PC-3 (cell line): Measurements from ENCODE around the gene ALDH5A1. TPM values are rescaled to one million over a fixed set of nuclear protein-coding genes. Genes with fewer than 3 reads are reported as not detected.

Source experiments
- ATAC-seq: fragments of 200-7000 bp; cut with Tn5 transposase; 2 replicates; pipeline ENCODE4 v1.9.1; 2020; ENCODE audit warnings: mild to moderate bottlenecking, moderate library complexity
- BruUV-seq: library from RNA; stranded (reverse); fragments of 400-500 nt; replicated peaks from 2 replicates; lab custom pipeline; 2021; lab: Mats Ljungman, UMichigan
- CTCF ChIA-PET: fragments of 300-600 bp; sonication (Branson Sonifier 250); formaldehyde crosslinking; loops from one replicate; lab custom pipeline; 2022; ENCODE audit warnings: antibody characterized with exemption; lab: Charles Lee
- POLR2A ChIA-PET: fragments of 300-600 bp; sonication (Branson Sonifier 250); formaldehyde crosslinking; loops from one replicate; lab custom pipeline; 2022; ENCODE audit warnings: antibody characterized with exemption; ENCODE audit not compliant: unreplicated experiment; lab: Charles Lee
- DNase-seq: peaks from one replicate; pipeline ENCODE4 v3.0.0-alpha.2; 2015
- H2AFZ ChIP-seq: fragments of 300-600 bp; sonication (generic); 2 replicates; pipeline ENCODE4 v1.6.0; 2016; ENCODE audit warnings: antibody characterized with exemption, low read length
- H3F3A ChIP-seq: fragments of 300-600 bp; sonication (generic); one replicate; pipeline ENCODE4 v1.6.0; 2017; ENCODE audit warnings: antibody characterized with exemption, low read length, control low read depth, mild to moderate bottlenecking; ENCODE audit not compliant: unreplicated experiment
- H3K27ac ChIP-seq: fragments of 300-600 bp; sonication (generic); 2 replicates; pipeline ENCODE4 v1.5.1; 2016; ENCODE audit warnings: mild to moderate bottlenecking, low read length
- H3K27me3 ChIP-seq: fragments of 300-600 bp; sonication (generic); 2 replicates; pipeline ENCODE4 v1.6.1; 2016; ENCODE audit warnings: low read length, mixed read lengths
- H3K36me3 ChIP-seq: fragments of 300-600 bp; sonication (generic); 2 replicates; pipeline ENCODE4 v1.6.1; 2016; ENCODE audit warnings: low read depth, mixed run types, low read length, mixed read lengths
- H3K4me1 ChIP-seq: fragments of 300-600 bp; sonication (generic); 2 replicates; pipeline ENCODE4 v1.5.1; 2016; ENCODE audit warnings: low read length; ENCODE audit not compliant: insufficient read depth
- H3K4me2 ChIP-seq: fragments of 300-600 bp; sonication (generic); 2 replicates; pipeline ENCODE4 v1.6.0; 2016; ENCODE audit warnings: low read length
- H3K4me3 ChIP-seq: fragments of 300-600 bp; sonication (generic); 2 replicates; pipeline ENCODE4 v1.5.1; 2016; ENCODE audit warnings: mild to moderate bottlenecking, low read length, mixed read lengths
- H3K79me2 ChIP-seq: fragments of 300-600 bp; sonication (generic); 2 replicates; pipeline ENCODE4 v1.6.1; 2017; ENCODE audit warnings: low read length, mixed read lengths
- H3K9ac ChIP-seq: fragments of 300-600 bp; sonication (generic); 2 replicates; pipeline ENCODE4 v1.6.0; 2016; ENCODE audit warnings: mild to moderate bottlenecking, low read length
- H3K9me2 ChIP-seq: fragments of 300-600 bp; sonication (generic); replicated peaks from 2 replicates; pipeline ENCODE4 v1.6.1; 2016; ENCODE audit warnings: mixed run types, low read length, mixed read lengths
- H3K9me3 ChIP-seq: fragments of 300-600 bp; sonication (generic); 2 replicates; pipeline ENCODE4 v1.6.1; 2016; ENCODE audit warnings: low read length, mixed read lengths
- H4K20me1 ChIP-seq: fragments of 300-600 bp; sonication (generic); 2 replicates; pipeline ENCODE4 v1.6.1; 2016; ENCODE audit warnings: low read length, mixed read lengths
- CTCF ChIP-seq: fragments of 300-600 bp; sonication (generic); conservative IDR thresholded peaks from 2 replicates; pipeline ENCODE4 v1.5.1; 2017; ENCODE audit warnings: antibody characterized with exemption, low read depth, mild to moderate bottlenecking, low read length
- EZH2 ChIP-seq: fragments of 300-600 bp; sonication (generic); IDR thresholded peaks from one replicate; pipeline ENCODE4 v1.6.1; 2017; ENCODE audit warnings: antibody characterized with exemption, mild to moderate bottlenecking, low read length; ENCODE audit not compliant: unreplicated experiment
- EZH2phosphoT487 ChIP-seq: fragments of 300-600 bp; sonication (generic); IDR thresholded peaks from 2 replicates; pipeline ENCODE4 v1.6.1; 2018; ENCODE audit warnings: mild to moderate bottlenecking, antibody characterized with exemption, low read length, borderline replicate concordance
- intact Hi-C: fragments of 100-400 bp; cut with micrococcal nuclease; formaldehyde crosslinking; loops from 2 replicates; pipeline ENCODE4 v1.9.0; 2023
- total RNA-seq: library from RNA; depleted of rRNA; stranded (reverse); fragments of >200 nt; gene quantifications from 2 replicates; pipeline ENCODE4 v1.2.3, GENCODE V29; 2014

The ALDH5A1 gene
- total RNA-seq, 1 experiment from 2014 or later = 11.9 TPM

DNA sequence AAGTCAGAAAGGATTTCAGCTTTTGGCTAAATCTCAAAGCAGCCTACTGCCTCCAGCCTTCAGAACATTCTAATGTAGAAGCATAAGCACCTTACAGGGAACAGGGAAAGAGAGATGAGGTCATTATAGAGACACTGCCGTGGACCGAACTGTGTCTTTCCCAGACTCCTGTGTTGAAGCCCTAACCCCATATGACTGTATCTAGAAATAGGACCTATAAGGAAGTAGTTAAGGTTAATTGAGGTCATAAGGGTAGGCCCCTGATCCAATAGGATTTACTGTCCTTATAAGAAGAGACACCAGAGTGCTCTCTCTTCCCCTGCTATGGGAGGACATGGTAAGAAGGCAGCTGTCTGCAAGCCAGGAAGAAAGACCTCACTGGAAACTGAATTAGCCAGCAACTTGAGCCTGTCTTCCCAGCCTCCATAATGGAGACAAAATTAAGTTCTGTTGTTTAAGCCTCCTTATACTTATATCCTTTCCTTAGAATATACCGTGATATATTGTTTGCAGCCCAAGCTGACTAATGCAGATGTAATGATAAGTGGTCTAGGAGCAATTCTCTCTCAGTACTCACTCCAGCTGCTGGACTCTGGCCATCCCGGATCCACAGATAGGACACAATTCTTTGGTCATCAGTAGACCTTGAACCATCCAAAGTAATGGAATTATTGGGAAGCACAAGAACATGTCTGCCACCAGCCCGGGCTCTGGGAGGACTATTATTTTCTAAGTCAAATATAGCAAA, 71.4 kb downstream of the ALDH5A1 start:
- POLR2A ChIA-PET = no interaction called here

DNA sequence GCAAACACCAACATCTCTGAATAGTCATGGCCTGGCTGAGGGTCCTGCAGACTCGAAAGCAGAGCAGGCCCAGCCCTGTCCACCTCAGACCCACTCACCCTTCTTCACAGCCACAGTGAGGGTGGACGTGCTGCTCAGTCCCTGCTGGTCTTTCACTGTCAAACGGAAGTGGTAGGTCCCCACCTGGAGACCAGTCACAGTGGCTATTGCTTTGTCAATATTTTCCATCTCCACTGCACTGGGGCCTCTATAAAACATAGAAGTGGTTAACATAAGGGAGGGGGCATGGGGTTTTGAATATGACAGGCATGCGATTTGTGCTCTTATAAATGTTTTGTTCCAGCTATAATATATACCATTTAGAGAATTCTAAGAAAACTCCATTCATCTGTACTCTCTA, 73.9 kb downstream of the ALDH5A1 start:
- ATAC-seq (no peak), DNase-seq (no peak)
- CTCF ChIA-PET = interaction anchor here (0.5 kb wide), 1 partner anchor 10 kb away, joined by 3 read pairs; no protein-coding TSS in a partner anchor
- POLR2A ChIA-PET = no interaction called here
- Histone ChIP-seq H3K36me3 (no peaks in the 10 kb centered on the region), H3F3A (no peaks in the 10 kb centered on the region), H3K27ac (no peak overlapping the region), H3K9ac (no peak overlapping the region), H3K4me3 (no peak overlapping the region), H3K27me3 (no peaks in the 10 kb centered on the region), H4K20me1 (no peaks in the 10 kb centered on the region), H3K4me2 (no peak overlapping the region), H3K9me2 (no peaks in the 10 kb centered on the region), H3K4me1 (peaks cover 4% of the 10 kb centered on the region; the same call in 1 of the 2 replicates), H2AFZ (no peak overlapping the region), H3K9me3 (no peaks in the 10 kb centered on the region), H3K79me2 (no peaks in the 10 kb centered on the region)
- TF ChIP-seq EZH2phosphoT487 (no peak), CTCF (no peak), EZH2 (no peak)
- BruUV-seq = no TSS peak
- intact Hi-C loops = no loop called here

More for the DNA sequence above, 71.4 kb downstream of the ALDH5A1 start:
- H3K9ac ChIP-seq = no peak overlapping the region
- no peak overlapping the region for H2AFZ ChIP-seq
- no peak overlapping the region for H3K27ac ChIP-seq
- intact Hi-C loops = no loop called here
- H3K9me3 ChIP-seq = no peaks in the 10 kb centered on the region
- ATAC-seq (no peak; the same call in 1 of the 2 replicates), DNase-seq (peak; percentile 59)
- CTCF ChIA-PET = no interaction called here
- no peak overlapping the region for H3K4me2 ChIP-seq
- H3K27me3 ChIP-seq = no peaks in the 10 kb centered on the region
- TF ChIP-seq EZH2phosphoT487 = no peak
- no peak for TF ChIP-seq CTCF
- no peak for TF ChIP-seq EZH2
- BruUV-seq = no TSS peak
- H3K36me3 ChIP-seq = no peaks in the 10 kb centered on the region
- no peaks in the 10 kb centered on the region for H3F3A ChIP-seq
- H3K79me2 ChIP-seq = no peaks in the 10 kb centered on the region
- no peaks in the 10 kb centered on the region for H3K9me2 ChIP-seq
- H3K4me3 ChIP-seq = no peak overlapping the region
- H3K4me1 ChIP-seq = peaks cover 4% of the 10 kb centered on the region; the same call in 1 of the 2 replicates
- H4K20me1 ChIP-seq = no peaks in the 10 kb centered on the region

GRCh38 chr6:24569811-24570210, 75.0 kb downstream of the ALDH5A1 start:
- TF ChIP-seq EZH2 (no peak), CTCF (no peak), EZH2phosphoT487 (no peak)
- Histone ChIP-seq H4K20me1 (no peaks in the 10 kb centered on the region), H2AFZ (no peak overlapping the region), H3K36me3 (no peaks in the 10 kb centered on the region), H3K9me3 (no peaks in the 10 kb centered on the region), H3K79me2 (no peaks in the 10 kb centered on the region), H3K27me3 (no peaks in the 10 kb centered on the region), H3K9me2 (no peaks in the 10 kb centered on the region), H3K27ac (no peak overlapping the region), H3K4me1 (peaks cover 4% of the 10 kb centered on the region; the same call in 1 of the 2 replicates), H3K9ac (no peak overlapping the region), H3F3A (no peaks in the 10 kb centered on the region), H3K4me2 (no peak overlapping the region), H3K4me3 (no peak overlapping the region)
- intact Hi-C loops = no loop called here
- ChIA-PET CTCF (no interaction called here), POLR2A (no interaction called here)
- BruUV-seq = no TSS peak
- DNase-seq (no peak), ATAC-seq (no peak)
